ENCODE results near the gene SEPTIN10.
A peak's percentile ranks its signal among the peaks of the same experiment; 100 is the strongest.
"Not testable (repeated sequence)": the region's sequence is repeated elsewhere in the genome, so short reads cannot be mapped to it uniquely, and the experiment has no call there.

The SEPTIN10 gene

GRCh38 chr2:109633284-109633961, 19.7 kb upstream of the SEPTIN10 start:
- DNase-seq: no peak

GRCh38 chr2:109632158-109632789, 18.5 kb upstream of the SEPTIN10 start:
- DNase-seq: no peak

- no peak for DNase-seq
Measured at GRCh38 chr2:109631741-109632140, 18.0 kb upstream of the SEPTIN10 start.

GRCh38 chr2:109630441-109631430, 17.0 kb upstream of the SEPTIN10 start:
- no peak for DNase-seq

- no peak for DNase-seq
Measured at GRCh38 chr2:109629867-109630266, 16.1 kb upstream of the SEPTIN10 start.

GRCh38 chr2:109628321-109628720, 14.6 kb upstream of the SEPTIN10 start:
- DNase-seq: not testable (repeated sequence)

GRCh38 chr2:109624339-109624738, 10.6 kb upstream of the SEPTIN10 start:
- DNase-seq: no peak

- no peak for DNase-seq
Measured at GRCh38 chr2:109623923-109624322, 10.2 kb upstream of the SEPTIN10 start.

GRCh38 chr2:109623297-109623696, 9.5 kb upstream of the SEPTIN10 start:
- DNase-seq: no peak

- no peak for DNase-seq
Measured at GRCh38 chr2:109619032-109619615, 5.4 kb upstream of the SEPTIN10 start.

GRCh38 chr2:109616184-109616583, 2.4 kb upstream of the SEPTIN10 start:
- DNase-seq: no peak

- no peak for DNase-seq
Measured at GRCh38 chr2:109615637-109616144, 1.9 kb upstream of the SEPTIN10 start.

GRCh38 chr2:109614715-109615636, 1.2 kb upstream of the SEPTIN10 start:
- DNase-seq: peak in 2 of 6 experiments; percentile 3 to 14

GRCh38 chr2:109613081-109613921, 465 bp downstream of the SEPTIN10 start:
- peak in 2 of 6 experiments; percentile 13 to 24 for DNase-seq

GRCh38 chr2:109611467-109612095, 2.2 kb downstream of the SEPTIN10 start:
- DNase-seq: no peak

GRCh38 chr2:109609352-109610024, 4.3 kb downstream of the SEPTIN10 start:
- peak in 1 of 6 experiments; percentile 13 for DNase-seq

- DNase-seq: no peak
Measured at GRCh38 chr2:109607766-109608165, 6.0 kb downstream of the SEPTIN10 start.

- no peak for DNase-seq
Measured at GRCh38 chr2:109604597-109604996, 9.2 kb downstream of the SEPTIN10 start.

- no peak for DNase-seq
Measured at GRCh38 chr2:109602617-109603188, 11.1 kb downstream of the SEPTIN10 start.

Data from stimulated activated naive CD4-positive, alpha-beta T cell (primary cell).